ENCODE results near the gene ZBTB45.
A peak's percentile ranks its signal among the peaks of the same experiment; 100 is the strongest.

ZBTB45 gene

DNA sequence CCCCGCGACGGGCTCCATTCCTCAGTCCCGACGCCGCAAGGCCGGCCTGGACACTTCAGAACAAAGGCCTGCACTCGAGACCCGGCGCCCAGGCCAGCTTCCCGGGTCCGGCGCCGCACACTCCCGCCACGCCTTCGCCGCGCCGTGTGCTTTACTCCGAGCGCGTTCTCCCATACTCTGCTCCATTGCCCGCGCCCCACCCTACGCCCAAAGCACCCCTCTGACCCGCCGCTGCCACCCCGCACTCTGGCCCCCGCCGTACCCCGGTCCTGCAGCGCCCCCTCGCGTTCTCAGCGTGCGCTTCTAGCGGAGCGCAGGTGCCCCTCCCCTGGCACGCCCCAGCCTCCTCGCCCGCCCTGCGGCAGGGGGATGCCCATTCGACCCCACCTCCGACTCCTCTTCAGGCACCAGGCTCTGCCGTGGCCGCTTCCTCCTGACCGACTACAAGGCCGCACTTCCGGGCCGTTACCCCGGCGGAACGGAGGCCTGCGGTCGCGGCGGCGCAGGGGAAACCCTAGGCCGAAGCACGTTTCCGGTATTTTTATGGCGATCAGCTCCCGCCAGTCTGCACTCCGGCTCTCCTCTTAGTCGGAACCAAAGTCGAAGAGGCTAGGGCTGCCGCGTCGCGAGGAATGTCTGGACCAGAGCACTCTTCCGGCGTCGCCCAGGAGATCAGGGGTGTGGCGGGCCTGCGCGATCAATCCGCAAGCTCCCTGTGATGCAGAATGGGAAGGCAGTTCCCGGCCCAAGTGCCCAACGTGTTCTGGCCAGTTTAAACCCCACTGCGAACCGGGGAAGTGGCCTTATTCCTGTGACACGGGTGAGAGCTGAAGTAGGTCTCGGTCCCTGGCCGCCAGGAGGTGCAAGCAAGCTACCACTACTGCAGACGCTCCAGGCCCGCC lies at the start of gene ZBTB45:
Gene ZBTB45, minus strand, starts transcription at position 456 of the 902 bp plus-strand sequence. CDS start 2,137 bp downstream, outside the sequence.
- no CpG with 5 or more reads among the region's 87 CpGs for WGBS (ENCODE audit: insufficient coverage, insufficient read length)
- no peaks in the 10 kb centered on the region for H3K27me3 ChIP-seq (ENCODE audit: control insufficient read depth, insufficient read depth, low read length)
- H3K27ac ChIP-seq (ENCODE audit: low read length), result no peak within 1 kb of the TSS
- peaks cover 5% of the 10 kb centered on the region; the same call in 1 of the 2 replicates for H3K36me3 ChIP-seq (ENCODE audit: control insufficient read depth, insufficient read depth, low read length)
- H3K4me3 ChIP-seq (ENCODE audit: low read length), result peak within 1 kb of the TSS; percentile 47; the same call in 1 of the 2 replicates
- DNase-seq (ENCODE audit: low read depth, low spot score), result peak; percentile 81
- H3K9me3 ChIP-seq (ENCODE audit: control insufficient read depth, insufficient read depth, low read length), result no peaks in the 10 kb centered on the region
- H3K4me1 ChIP-seq (ENCODE audit: control insufficient read depth, insufficient read depth, low read length), result peaks cover 7% of the 10 kb centered on the region

DNA sequence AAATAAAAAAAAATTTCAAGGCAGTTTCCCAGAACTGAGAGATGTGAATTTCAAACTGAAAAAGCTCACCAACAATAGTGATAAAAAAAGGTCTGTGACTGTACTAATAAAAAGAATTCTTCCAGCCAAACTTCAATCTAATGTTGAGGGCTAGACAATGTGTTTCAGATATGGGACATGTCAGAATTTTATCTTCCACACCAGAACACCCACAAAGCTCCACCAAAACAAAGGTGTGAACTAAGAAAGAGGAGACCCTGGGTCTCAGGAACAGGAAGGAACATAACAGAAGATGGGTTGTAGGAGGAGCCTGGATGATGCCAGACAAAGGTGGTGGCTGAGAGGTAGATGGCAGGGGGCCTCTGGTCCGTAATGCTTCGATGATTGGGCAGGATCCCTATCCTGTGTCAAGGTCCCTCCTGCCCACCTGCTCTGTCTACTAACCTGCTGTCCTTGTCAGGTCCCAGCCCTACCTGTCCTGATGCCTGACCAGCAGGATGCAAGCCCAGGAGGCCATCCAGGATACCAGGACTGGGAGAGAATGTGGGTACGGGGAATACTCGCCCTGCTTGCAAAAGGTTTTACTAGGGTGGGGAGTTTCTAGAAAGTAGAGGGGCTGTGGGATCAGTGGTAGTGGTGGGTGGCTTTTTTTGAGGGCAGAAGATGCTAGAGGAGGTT lies 49.0 kb upstream of the ZBTB45 start:
- no peak for DNase-seq (ENCODE audit: low read depth, low spot score)
- no peaks in the 10 kb centered on the region for H3K4me1 ChIP-seq (ENCODE audit: control insufficient read depth, insufficient read depth, low read length)
- no peak overlapping the region for H3K27ac ChIP-seq (ENCODE audit: low read length)
- H3K27me3 ChIP-seq (ENCODE audit: control insufficient read depth, insufficient read depth, low read length), result no peaks in the 10 kb centered on the region
- H3K4me3 ChIP-seq (ENCODE audit: low read length), result no peak overlapping the region
- no CpG with 5 or more reads among the region's 4 CpGs for WGBS (ENCODE audit: insufficient coverage, insufficient read length)
- H3K9me3 ChIP-seq (ENCODE audit: control insufficient read depth, insufficient read depth, low read length), result no peaks in the 10 kb centered on the region
- H3K36me3 ChIP-seq (ENCODE audit: control insufficient read depth, insufficient read depth, low read length), result peaks cover 9% of the 10 kb centered on the region

DNA sequence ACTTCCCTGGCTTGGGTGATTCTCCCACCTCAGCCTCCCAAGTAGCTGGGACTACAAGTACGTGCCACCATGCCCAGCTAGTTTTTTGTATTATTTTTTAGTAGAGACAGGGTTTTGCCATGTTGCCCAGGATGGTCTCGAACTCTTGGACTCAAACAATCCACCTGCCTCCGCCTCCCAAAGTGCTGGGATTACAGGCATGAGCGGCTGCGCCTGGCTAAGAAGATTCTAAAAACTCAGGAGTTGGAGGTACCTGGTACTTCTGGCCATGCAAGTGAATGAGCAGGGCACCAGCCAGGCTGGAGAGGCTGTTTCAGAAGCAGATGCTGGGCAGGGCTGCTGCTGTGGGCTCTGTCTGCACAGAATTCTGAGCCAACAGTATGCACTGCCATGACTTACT lies 47.4 kb upstream of the ZBTB45 start:
- H3K4me1 ChIP-seq (ENCODE audit: control insufficient read depth, insufficient read depth, low read length), result 0 out of 2 replicates have a peak, but pooled peaks cover 2% of the 10 kb centered on the region
- H3K36me3 ChIP-seq (ENCODE audit: control insufficient read depth, insufficient read depth, low read length), result peaks cover 9% of the 10 kb centered on the region
- no CpG with 5 or more reads among the region's 5 CpGs for WGBS (ENCODE audit: insufficient coverage, insufficient read length)
- H3K9me3 ChIP-seq (ENCODE audit: control insufficient read depth, insufficient read depth, low read length), result no peaks in the 10 kb centered on the region
- DNase-seq (ENCODE audit: low read depth, low spot score), result no peak
- no peak overlapping the region for H3K4me3 ChIP-seq (ENCODE audit: low read length)
- no peaks in the 10 kb centered on the region for H3K27me3 ChIP-seq (ENCODE audit: control insufficient read depth, insufficient read depth, low read length)
- no peak overlapping the region for H3K27ac ChIP-seq (ENCODE audit: low read length)

DNA sequence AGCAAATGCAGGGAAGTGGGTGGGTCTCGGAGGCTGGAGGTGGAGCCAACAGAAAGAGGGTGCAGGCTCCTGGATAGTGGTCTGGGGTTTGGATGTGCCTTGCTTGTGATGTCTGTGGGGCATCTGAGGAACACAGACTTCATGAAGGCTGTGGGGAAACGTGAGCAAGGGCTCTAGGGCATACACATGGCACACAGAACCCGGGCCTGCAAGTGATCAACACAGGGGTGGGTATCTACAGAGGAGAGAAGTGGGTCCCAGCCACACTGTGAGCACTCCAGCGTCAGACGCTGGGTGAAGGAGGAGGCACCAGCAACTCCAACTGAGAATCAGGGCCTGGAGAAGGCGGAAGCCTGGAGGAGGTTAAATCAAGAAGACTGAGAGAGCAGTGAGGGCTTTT lies 44.2 kb upstream of the ZBTB45 start:
- no CpG with 5 or more reads among the region's 6 CpGs for WGBS (ENCODE audit: insufficient coverage, insufficient read length)
- H3K4me3 ChIP-seq (ENCODE audit: low read length), result no peak overlapping the region
- no peaks in the 10 kb centered on the region for H3K9me3 ChIP-seq (ENCODE audit: control insufficient read depth, insufficient read depth, low read length)
- H3K36me3 ChIP-seq (ENCODE audit: control insufficient read depth, insufficient read depth, low read length), result no peaks in the 10 kb centered on the region; the same call in 1 of the 2 replicates
- no peak overlapping the region for H3K27ac ChIP-seq (ENCODE audit: low read length)
- no peaks in the 10 kb centered on the region for H3K27me3 ChIP-seq (ENCODE audit: control insufficient read depth, insufficient read depth, low read length)
- no peak for DNase-seq (ENCODE audit: low read depth, low spot score)
- 0 out of 2 replicates have a peak, but pooled peaks cover 2% of the 10 kb centered on the region for H3K4me1 ChIP-seq (ENCODE audit: control insufficient read depth, insufficient read depth, low read length)

DNA sequence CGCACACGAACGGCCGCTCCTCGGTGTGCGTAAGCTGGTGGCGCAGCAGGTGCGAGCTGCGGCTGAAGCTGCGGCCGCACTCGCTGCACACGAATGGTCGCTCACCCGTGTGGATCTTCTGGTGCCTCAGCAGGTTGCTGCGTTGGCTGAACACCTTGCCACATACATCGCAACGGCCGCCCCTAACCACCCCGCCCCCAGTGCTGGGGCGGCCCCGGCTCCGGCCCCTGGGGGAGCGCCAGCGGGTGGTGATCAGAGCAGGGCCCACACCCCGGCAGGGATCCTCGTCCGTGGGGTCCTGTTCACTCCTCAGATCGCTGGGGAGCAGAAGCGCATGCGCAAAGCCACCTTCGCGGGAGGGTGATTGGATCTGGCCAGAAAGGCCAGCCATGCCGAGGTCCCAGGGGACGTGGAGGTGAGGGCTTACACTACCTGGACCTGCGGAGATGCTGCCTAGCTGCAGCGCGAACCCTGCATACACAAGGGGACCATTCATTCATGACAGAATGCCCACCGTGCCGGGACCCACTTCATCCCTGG lies 43.5 kb upstream of the ZBTB45 start:
- no peak for DNase-seq (ENCODE audit: low read depth, low spot score)
- no CpG with 5 or more reads among the region's 40 CpGs for WGBS (ENCODE audit: insufficient coverage, insufficient read length)

DNA sequence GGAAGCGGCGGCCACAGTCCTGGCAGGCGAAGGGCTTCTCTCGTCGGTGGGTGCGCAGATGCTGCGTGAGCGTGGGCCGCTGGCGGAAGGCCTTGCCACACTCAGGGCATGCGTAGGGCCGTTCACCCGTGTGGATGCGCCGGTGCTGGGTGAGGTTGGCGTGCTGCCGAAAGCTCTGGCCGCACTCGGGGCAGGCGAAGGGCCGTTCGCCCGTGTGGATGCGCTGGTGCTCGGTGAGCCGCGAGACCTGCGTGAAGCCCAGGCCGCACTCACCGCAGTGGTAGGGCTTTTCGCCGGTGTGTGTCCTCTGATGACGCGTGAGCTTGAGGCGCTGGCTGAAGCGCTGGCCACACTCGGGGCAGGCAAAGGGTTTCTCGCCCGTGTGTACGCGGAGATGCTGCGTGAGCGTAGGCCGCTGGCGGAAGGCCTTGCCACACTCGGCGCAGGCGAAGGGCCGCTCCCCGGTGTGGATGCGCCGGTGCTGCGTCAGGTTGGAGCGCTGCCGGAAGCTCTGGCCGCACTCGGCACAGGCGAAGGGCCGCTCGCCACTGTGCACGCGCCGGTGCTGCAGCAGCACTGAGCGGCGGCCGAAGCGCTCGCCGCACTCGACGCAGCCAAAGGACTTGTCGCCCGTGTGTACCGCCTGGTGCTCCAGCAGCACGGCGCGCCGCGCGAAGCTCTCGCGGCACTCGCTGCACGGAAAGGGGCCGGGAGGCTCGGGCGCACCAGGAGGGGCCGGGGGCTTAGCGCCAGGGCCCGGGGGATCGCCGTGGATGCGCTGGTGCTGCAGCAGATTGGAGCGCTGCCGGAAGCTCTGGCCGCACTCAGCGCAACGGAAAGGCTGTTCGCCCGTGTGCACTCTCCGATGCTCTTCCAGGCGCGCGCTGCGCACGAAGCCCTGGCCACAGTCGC lies 42.8 kb upstream of the ZBTB45 start:
- no peak for DNase-seq (ENCODE audit: low read depth, low spot score)
- Histone ChIP-seq H3K4me3 (ENCODE audit: low read length) (peak overlapping the region; percentile 18; the same call in 1 of the 2 replicates), H3K9me3 (ENCODE audit: control insufficient read depth, insufficient read depth, low read length) (no peaks in the 10 kb centered on the region), H3K27ac (ENCODE audit: low read length) (no peak overlapping the region), H3K27me3 (ENCODE audit: control insufficient read depth, insufficient read depth, low read length) (no peaks in the 10 kb centered on the region), H3K36me3 (ENCODE audit: control insufficient read depth, insufficient read depth, low read length) (no peaks in the 10 kb centered on the region; the same call in 1 of the 2 replicates), H3K4me1 (ENCODE audit: control insufficient read depth, insufficient read depth, low read length) (0 out of 2 replicates have a peak, but pooled peaks cover 2% of the 10 kb centered on the region)
- WGBS (ENCODE audit: insufficient coverage, insufficient read length), result no CpG with 5 or more reads among the region's 107 CpGs

More for the DNA sequence above, 43.5 kb upstream of the ZBTB45 start:
- no peaks in the 10 kb centered on the region for H3K9me3 ChIP-seq (ENCODE audit: control insufficient read depth, insufficient read depth, low read length)
- H3K36me3 ChIP-seq (ENCODE audit: control insufficient read depth, insufficient read depth, low read length), result no peaks in the 10 kb centered on the region; the same call in 1 of the 2 replicates
- H3K27me3 ChIP-seq (ENCODE audit: control insufficient read depth, insufficient read depth, low read length), result no peaks in the 10 kb centered on the region
- 0 out of 2 replicates have a peak, but pooled peaks cover 2% of the 10 kb centered on the region for H3K4me1 ChIP-seq (ENCODE audit: control insufficient read depth, insufficient read depth, low read length)
- no peak overlapping the region for H3K27ac ChIP-seq (ENCODE audit: low read length)
- peak overlapping the region; percentile 18; the same call in 1 of the 2 replicates for H3K4me3 ChIP-seq (ENCODE audit: low read length)

DNA sequence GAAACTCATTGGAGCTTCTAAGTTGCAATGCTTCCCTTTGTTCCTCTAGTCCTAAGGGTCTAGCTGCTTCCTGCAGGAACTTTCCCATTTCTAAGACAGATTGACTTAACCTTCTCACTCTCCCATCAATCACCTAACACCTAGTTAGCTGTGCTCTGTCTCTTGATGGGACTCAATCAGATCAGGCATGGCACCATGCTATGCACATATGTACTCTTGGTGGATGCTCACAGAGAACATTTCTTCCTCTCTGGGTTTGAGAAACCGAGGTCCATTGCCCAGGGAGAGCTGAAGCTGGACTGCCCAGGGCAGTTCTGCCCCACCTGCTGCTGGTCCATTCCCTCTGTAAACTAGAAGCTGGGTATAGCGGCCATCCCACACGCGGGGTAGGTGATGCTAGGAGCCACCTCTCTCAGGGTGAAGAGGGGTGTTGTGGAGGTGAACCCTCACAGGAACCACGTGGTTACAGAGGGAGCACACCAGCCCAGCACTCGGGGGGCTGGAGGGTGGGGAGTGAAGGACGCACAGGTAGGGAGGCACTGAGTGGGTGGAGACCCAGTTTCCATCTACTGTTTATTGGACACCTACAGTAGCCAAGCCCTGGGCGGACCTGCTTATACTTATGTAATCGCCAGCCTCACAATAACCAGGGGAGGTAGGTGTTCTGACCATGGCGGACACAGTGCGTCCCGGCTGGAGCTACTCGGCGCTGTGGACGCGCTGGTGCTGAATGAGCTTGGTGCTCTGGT lies 41.9 kb upstream of the ZBTB45 start:
- WGBS (ENCODE audit: insufficient coverage, insufficient read length), result no CpG with 5 or more reads among the region's 16 CpGs
- H3K27ac ChIP-seq (ENCODE audit: low read length), result no peak overlapping the region
- 0 out of 2 replicates have a peak, but pooled peaks cover 2% of the 10 kb centered on the region for H3K4me1 ChIP-seq (ENCODE audit: control insufficient read depth, insufficient read depth, low read length)

DNA sequence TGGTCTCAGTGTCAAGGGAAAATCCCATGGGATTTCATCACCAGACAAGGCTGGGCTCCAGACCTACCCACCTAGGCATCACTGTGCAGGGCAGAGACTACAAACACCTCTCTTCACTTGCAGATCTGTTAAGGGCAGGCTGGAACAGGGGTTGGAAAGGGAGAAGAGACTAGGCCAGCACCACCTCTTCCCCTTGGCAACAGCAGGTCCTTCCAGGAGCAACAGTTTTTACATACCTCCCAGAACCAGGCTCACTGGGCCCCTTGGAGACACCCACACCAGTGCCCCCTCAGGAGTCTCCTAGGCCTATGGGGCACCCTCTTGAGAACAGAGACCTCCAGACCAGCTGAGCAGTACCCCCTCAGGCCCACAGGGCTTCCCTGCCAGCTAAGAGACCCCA lies 41.3 kb upstream of the ZBTB45 start:
- Histone ChIP-seq H3K4me3 (ENCODE audit: low read length) (no peak overlapping the region), H3K36me3 (ENCODE audit: control insufficient read depth, insufficient read depth, low read length) (peaks cover 8% of the 10 kb centered on the region), H3K4me1 (ENCODE audit: control insufficient read depth, insufficient read depth, low read length) (0 out of 2 replicates have a peak, but pooled peaks cover 2% of the 10 kb centered on the region), H3K27me3 (ENCODE audit: control insufficient read depth, insufficient read depth, low read length) (no peaks in the 10 kb centered on the region), H3K9me3 (ENCODE audit: control insufficient read depth, insufficient read depth, low read length) (no peaks in the 10 kb centered on the region), H3K27ac (ENCODE audit: low read length) (no peak overlapping the region)
- no peak for DNase-seq (ENCODE audit: low read depth, low spot score)

More for the DNA sequence above, 41.9 kb upstream of the ZBTB45 start:
- Histone ChIP-seq H3K4me3 (ENCODE audit: low read length) (no peak overlapping the region), H3K27me3 (ENCODE audit: control insufficient read depth, insufficient read depth, low read length) (no peaks in the 10 kb centered on the region), H3K9me3 (ENCODE audit: control insufficient read depth, insufficient read depth, low read length) (no peaks in the 10 kb centered on the region), H3K36me3 (ENCODE audit: control insufficient read depth, insufficient read depth, low read length) (peaks cover 1% of the 10 kb centered on the region)
- DNase-seq (ENCODE audit: low read depth, low spot score), result no peak
